GM12872 (cell line): Measurements from ENCODE around the gene AGO4.

Experiments used
- CTCF ChIP-seq: IDR thresholded peaks from 3 replicates; pipeline ENCODE4 v1.5.1; 2011; ENCODE audit warnings: low read depth, mild to moderate bottlenecking, low read length, moderate library complexity; ENCODE audit not compliant: insufficient read depth

AGO4 gene

DNA sequence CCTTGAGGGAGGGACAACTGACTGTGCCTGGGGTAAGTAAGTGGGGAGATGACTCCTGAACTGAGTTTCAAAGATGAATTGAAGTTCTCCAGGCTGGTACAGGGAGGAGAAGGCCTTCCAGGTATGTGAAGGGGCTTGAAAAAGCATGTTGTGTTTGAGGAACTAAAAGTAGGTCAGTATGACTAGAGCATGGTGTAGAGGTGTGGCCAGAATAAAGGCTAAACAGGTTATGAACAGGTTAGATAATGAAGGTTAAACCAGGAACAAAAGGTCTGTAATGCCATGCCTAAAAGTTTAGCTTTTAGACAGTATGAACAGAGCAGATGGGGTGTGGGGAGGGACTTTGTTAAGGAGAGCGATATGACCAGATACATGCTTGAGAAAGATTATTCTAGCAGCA is 30.7 kb upstream of the AGO4 start:
- TF ChIP-seq CTCF = no peak

GRCh38 chr1:35783055-35783583 is 24.7 kb upstream of the AGO4 start:
- TF ChIP-seq CTCF = no peak

- no peak for TF ChIP-seq CTCF
Measured at GRCh38 chr1:35788139-35788538, 19.7 kb upstream of the AGO4 start.

- no peak for TF ChIP-seq CTCF
Measured at GRCh38 chr1:35790670-35791069, 17.1 kb upstream of the AGO4 start.

DNA sequence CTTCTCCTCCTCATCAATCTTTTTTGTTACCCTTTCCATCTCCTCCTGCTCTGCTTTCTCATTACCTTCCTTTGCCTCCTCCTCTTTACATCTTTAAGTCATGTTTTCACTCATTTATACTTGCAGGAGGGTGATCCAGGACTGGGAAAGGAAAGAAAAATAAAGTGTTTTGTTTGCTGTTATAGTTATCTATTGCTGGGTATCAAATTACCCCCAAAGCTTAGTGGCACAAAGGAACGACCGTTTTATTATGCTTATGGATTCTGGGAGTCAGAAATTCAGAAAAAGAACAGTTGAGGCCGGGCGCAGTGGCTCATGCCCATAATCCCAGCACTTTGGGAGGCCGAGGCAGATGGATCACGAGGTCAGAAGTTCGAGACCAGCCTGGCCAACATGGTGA is 12.5 kb upstream of the AGO4 start:
- no peak for TF ChIP-seq CTCF

DNA sequence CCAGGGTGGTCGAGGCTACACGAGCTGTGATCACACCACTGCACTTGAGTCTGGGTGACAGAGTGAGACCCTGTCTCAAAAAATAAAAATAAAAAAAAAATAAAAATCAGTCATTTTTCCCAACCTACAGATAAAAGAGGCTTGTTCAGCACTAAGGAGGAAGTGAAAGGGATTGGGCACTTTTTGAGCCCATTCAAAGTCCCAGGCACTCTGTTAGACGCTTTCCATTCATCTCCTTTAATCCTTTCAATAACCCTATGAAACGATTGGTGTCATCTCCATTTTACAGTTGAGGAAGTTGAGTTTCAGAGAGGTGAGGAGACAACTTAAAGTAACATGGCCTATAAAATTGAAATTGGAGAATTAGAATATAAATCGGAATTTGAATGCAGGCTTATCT is 10.4 kb upstream of the AGO4 start:
- no peak for TF ChIP-seq CTCF

DNA sequence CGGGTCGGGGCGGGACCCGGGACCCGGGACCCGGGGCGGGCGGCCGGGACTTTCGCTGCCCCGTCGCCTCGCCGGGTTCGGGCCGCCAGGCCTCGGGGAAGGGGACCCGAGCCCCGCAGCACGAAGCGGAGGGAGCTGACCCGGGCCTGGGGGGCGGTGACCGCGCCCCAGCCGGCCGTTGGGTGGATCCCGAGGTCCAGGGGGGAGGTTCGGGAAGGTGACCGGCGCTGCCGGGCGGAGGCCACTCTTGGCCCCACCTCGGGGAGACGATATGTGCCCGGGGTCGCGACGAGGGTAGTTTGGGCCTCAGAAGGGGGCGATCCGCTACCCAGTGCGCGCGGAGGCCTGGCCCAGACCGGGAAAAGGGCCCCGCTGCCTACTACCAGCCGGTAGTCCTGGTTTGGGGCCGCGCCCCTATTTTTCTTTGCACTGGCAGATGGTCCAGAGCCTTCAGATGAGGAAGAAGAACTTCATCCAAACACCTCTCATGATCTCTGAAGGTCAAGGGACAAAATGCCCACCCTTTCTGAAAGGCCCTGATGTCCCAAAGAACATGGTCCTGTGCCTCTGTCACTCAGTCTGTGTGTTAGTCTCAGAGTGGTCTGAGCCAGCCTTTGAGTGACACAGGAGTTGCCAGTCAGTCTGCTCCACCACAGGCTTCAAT is 766 bp downstream of the AGO4 start:
- TF ChIP-seq CTCF = no peak
